GM08714 (cell line): ENCODE data around the gene SH3RF1.
A peak's percentile ranks its signal among the peaks of the same experiment; 100 is the strongest.
"Not testable (repeated sequence)": the region's sequence is repeated elsewhere in the genome, so short reads cannot be mapped to it uniquely, and the experiment has no call there.

Source experiments
- H3K4me3 ChIP-seq: fragments of 200-500 bp; sonication (Bioruptor generic); 2 replicates; pipeline ENCODE4 v1.5.1; 2014; ENCODE audit warnings: mild to moderate bottlenecking, low read length, inconsistent platforms
- ZNF274 ChIP-seq: IDR thresholded peaks from 2 replicates; pipeline ENCODE4 v1.6.1; 2012; ENCODE audit warnings: mild to moderate bottlenecking, low read depth, low read length

The SH3RF1 gene

DNA sequence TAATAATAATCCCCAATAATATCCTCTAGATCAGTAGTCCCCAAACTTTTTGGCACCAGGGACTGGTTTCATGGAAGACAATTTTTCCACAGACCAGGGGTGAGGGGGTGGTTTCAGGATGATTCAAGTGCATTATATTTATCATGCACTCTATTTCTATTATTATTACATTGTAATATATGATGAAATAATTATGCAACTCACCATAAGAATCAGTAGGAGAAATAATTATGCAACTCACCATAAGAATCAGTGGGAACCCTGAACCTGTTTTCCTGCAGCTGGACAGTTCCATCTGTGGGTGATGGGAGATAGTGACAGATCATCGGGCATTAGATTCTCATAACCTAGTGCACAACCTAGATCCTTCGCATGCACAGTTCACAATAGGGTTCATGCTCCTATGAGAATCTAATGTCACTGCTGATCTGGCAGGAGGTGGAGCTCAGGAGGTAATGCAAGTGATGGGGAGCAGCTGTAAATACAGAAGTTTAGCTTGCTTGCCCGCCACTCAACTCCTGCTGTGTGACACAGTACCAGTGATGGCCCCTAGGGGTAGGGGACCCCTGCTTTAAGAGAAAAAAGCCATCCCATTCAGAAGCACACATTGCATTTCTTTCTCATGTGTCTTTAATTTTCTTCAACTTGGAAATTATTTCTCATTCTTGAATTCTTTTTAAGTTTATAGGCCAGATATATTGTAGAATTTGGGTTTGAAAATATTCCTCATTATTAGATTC, 16.0 kb upstream of the SH3RF1 start:
- TF ChIP-seq ZNF274: no peak
- H3K4me3 ChIP-seq: no peak overlapping the region

GRCh38 chr4:169283114-169283509, 12.4 kb upstream of the SH3RF1 start:
- TF ChIP-seq ZNF274: no peak
- no peak overlapping the region for H3K4me3 ChIP-seq

- no peak for TF ChIP-seq ZNF274
- H3K4me3 ChIP-seq: no peak overlapping the region
These were observed 11.8 kb upstream of the SH3RF1 start for GRCh38 chr4:169282429-169283113.

GRCh38 chr4:169279108-169279507, 8.4 kb upstream of the SH3RF1 start:
- TF ChIP-seq ZNF274: no peak
- H3K4me3 ChIP-seq: no peak overlapping the region

GRCh38 chr4:169278624-169279023, 7.9 kb upstream of the SH3RF1 start:
- H3K4me3 ChIP-seq: no peak overlapping the region
- no peak for TF ChIP-seq ZNF274

DNA sequence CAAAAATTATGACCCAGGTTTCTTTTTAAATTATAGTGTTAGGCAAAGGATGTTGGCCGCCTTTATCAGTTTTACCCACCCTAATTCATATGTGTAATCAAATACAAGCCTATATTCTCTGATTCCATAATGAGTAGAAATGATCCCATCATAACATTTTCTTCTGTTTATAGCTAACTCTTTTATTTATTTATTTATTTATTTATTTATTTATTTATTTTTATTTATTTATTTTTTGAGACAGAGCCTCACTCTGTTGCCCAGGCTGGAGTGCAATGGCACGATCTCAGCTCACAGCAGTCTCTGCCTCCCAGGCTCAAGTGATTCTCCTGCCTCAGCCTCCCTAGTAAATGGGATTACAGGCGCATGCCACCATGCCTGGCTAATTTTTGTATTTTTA, 7.1 kb upstream of the SH3RF1 start:
- H3K4me3 ChIP-seq: not testable (repeated sequence)

DNA sequence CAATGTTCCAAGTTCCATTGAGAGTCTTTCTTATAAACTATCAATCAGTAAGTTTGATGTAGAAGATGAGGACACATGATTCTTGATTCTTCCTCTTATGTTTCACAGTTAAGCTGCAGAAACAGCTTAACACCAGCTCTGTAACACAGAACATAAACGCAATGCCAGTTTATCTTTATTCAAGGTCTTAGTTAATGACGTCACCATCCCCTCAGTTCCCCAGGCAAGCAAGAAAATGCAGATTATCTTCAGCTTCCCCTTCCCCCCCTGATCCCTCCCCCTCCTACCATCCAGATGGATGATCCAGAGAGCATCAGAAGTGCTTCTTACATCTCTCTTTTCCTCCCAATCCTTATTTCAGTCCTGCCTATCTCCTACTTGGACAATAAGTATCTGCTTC, 4.4 kb upstream of the SH3RF1 start:
- TF ChIP-seq ZNF274: no peak
- H3K4me3 ChIP-seq: no peak overlapping the region

DNA sequence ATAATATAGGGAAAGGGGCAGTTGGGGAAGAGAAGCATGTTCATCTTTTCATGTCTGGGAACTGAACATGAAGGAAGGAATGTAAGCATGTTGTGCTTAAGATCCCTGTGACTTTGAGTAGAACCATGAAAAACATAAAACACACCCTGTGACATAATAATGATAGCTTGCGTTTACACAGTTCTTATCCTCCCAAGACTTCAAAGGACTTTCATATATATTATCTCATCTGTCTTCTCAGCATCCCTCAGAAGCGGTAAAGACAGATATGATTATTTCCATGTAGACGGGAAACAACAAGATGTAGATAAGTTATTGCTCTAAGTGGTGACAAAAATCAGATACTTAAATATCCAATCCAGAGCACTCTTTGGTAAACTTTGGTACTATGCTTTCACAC, 3.3 kb upstream of the SH3RF1 start:
- TF ChIP-seq ZNF274: no peak

GRCh38 chr4:169272265-169272886, 1.6 kb upstream of the SH3RF1 start:
- no peak for TF ChIP-seq ZNF274
- no peak overlapping the region for H3K4me3 ChIP-seq

More for the DNA sequence above, 3.3 kb upstream of the SH3RF1 start:
- H3K4me3 ChIP-seq: no peak overlapping the region

DNA sequence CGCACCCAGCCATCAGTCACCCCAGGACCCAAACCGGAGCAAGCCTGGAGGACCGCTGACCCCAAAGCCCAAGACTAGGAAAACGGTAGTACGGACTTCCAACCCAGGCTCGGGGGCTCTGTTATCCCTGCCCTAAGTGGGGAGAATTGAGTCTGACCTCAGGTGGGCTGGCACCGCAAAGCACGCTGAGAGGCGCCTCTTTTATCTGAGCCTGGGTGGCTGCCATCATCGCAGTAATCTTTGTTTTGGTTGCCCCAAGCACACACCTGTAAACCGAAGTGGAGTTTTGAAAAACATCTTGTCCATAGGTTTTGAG, 894 bp upstream of the SH3RF1 start:
- TF ChIP-seq ZNF274: no peak
- H3K4me3 ChIP-seq: peak overlapping the region; percentile 98; the same call in 1 of the 2 replicates

DNA sequence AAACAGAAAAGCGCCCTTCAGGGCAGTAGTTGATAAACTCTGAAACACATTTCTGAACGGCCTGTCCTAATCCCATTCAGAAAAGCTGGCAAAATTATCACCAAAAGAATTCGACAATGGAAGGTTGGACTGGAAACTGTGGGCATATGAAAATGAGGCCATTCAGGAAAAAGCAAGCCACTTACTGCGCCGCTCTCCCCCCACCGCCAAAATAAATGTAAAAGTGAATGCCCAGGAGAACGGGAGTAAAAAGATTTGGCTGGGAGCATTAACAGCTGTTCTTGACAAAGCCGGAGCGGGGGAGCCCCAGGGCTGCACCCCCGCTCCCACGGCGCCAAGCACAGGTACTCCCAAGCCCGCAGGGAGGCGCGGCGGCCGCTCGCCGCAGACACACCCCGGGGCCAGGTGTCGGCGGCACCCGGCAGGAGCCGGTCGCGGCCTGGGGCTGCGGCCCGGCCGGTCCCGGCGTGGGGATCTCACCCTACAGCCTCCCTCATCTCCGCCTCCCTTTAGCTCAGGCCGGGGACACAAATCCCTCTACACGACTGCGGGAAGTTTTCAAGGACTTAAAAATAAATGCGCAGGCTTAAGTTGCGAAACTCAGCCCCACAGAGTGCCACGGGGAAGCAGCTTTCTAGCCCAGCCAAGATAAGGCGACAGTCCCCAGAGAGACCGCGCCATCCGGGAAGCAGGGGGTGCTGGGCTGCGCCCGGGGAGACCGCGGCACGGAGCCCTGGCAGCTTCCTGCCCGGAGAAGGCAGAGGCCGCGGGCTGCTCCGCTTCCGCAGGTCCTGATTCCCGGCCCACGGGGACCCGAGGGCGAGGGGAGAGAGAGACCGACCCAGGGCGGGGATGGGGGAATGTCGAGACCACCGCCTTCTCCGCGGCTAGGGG, 593 bp downstream of the SH3RF1 start:
- no peak for TF ChIP-seq ZNF274
- peak overlapping the region; percentile 98 for H3K4me3 ChIP-seq

DNA sequence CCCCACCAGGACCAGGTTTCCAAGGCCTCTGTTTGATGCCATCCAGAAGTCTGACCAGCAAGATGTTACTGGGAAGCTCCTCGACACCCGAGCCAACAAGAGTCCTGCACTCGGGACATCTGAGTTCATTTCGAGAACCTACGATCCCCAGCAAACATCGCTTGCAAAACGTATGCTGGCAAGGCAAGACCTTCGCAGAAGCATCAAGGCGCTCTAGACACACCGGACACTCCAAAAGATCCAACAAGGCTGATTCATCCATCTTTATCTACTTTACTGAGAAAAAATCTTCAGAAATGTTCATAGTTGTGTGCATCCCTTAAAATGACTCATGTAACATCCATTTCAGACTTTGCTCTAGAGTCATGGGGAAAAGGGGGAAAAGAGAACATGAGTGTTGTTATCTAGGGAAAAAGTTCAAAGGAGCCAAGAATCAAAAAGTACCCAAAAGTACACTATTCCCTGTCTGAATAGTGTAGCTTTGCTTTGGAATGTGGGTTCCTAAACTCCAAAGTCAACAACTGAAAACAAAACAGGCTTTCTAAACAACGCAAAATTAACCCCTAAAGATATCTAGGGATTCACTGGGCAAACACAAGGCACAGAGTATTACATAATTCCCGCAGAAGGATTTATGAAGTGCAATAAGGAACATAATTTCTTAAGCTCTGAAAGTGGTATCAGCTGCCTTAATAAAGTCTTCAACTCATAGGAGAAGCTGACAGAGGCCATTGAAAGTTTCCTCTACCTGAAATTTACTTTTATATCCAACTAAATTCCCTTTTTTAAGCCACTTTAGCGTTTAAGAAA, 1.6 kb downstream of the SH3RF1 start:
- peak overlapping the region; percentile 98 for H3K4me3 ChIP-seq
- no peak for TF ChIP-seq ZNF274

DNA sequence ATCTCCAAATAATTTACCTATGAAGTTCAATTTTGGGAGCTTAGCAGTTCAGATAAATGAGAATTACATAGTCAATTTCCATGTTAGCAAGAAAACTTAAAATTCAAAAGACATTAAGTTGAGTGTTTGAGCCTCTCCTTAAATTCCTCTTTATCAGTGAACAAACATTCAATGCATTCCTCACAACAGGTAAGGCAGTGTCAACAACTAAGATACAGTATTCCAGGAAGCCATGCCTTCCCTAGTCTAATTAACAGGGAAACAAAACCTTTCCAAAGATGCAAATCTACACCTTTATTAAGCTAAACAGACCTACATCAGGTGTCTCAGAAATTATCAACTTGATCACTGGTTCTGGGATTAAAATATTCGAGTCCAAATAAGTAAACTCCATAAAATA, 3.7 kb downstream of the SH3RF1 start:
- TF ChIP-seq ZNF274: no peak
- no peak overlapping the region; the same call in 1 of the 2 replicates for H3K4me3 ChIP-seq

DNA sequence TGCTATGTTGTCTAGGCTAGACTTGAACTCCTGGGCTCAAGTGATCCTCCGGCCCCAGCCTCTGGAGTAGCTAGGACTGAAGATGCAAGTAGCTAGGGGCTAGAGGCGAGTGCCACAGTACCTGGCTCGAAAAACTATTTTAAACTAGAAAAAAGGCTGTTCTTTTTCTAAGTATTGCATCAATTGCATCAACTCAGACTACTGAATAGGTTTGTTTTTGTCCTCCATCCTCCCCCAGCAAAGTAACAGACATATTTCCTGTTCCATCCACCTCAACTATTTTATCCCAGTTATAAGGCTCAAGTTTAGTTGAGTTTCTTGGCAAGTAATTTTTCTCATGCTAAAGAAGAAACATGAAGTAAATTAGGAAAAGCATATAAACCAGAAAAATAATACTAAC, 4.1 kb downstream of the SH3RF1 start:
- TF ChIP-seq ZNF274: no peak
- no peak overlapping the region for H3K4me3 ChIP-seq

- no peak overlapping the region for H3K4me3 ChIP-seq
These were observed 4.7 kb downstream of the SH3RF1 start for GRCh38 chr4:169266081-169266480.

More at GRCh38 chr4:169266081-169266480, 4.7 kb downstream of the SH3RF1 start:
- no peak for TF ChIP-seq ZNF274
